ENCODE measurements around the gene FGF12.

The FGF12 gene

GRCh38 chr3:192237992-192238608 is 489.2 kb downstream of the FGF12 start:
- no peaks in the 10 kb centered on the region for H4K20me1 ChIP-seq (ENCODE audit: insufficient read depth, low read length)
- TF ChIP-seq EZH2 (IDR thresholded peaks at IDR 0.05; ENCODE audit: borderline replicate concordance, low read length) (no peak), CTCF (IDR thresholded peaks at IDR 0.05; ENCODE audit: low read length) (peak; percentile 55)
- no peak overlapping the region for H3K4me3 ChIP-seq (ENCODE audit: low read depth, low read length, poor library complexity, severe bottlenecking)
- no peaks in the 10 kb centered on the region for H3F3A ChIP-seq (ENCODE audit: insufficient read depth, low read length)
- H3K79me2 ChIP-seq (ENCODE audit: insufficient read depth, low read length), result no peaks in the 10 kb centered on the region
- no peaks in the 10 kb centered on the region for H3K4me1 ChIP-seq (ENCODE audit: insufficient read depth, low read length, severe bottlenecking)
- H3K36me3 ChIP-seq (ENCODE audit: insufficient read depth, low read length), result no peaks in the 10 kb centered on the region
- H3K9me3 ChIP-seq (ENCODE audit: low read length), result no peaks in the 10 kb centered on the region
- no peaks in the 10 kb centered on the region for H3K9me2 ChIP-seq (ENCODE audit: low read depth, low read length)
- H3K4me2 ChIP-seq (ENCODE audit: low read length), result no peak overlapping the region
- H3K27ac ChIP-seq (ENCODE audit: low read depth, low read length, poor library complexity, severe bottlenecking), result no peak overlapping the region
- H2AFZ ChIP-seq (ENCODE audit: low read length), result no peak overlapping the region
- H3K9ac ChIP-seq (ENCODE audit: low read length), result no peak overlapping the region
- H3K27me3 ChIP-seq (ENCODE audit: insufficient read depth, low read length), result no peaks in the 10 kb centered on the region

GRCh38 chr3:192229866-192230265 is 497.5 kb downstream of the FGF12 start:
- no peaks in the 10 kb centered on the region for H3K9me2 ChIP-seq (ENCODE audit: low read depth, low read length)
- no peaks in the 10 kb centered on the region for H3F3A ChIP-seq (ENCODE audit: insufficient read depth, low read length)
- H3K4me1 ChIP-seq (ENCODE audit: insufficient read depth, low read length, severe bottlenecking), result no peaks in the 10 kb centered on the region
- no peak overlapping the region for H3K9ac ChIP-seq (ENCODE audit: low read length)
- no peaks in the 10 kb centered on the region for H3K36me3 ChIP-seq (ENCODE audit: insufficient read depth, low read length)
- no peaks in the 10 kb centered on the region for H4K20me1 ChIP-seq (ENCODE audit: insufficient read depth, low read length)
- TF ChIP-seq EZH2 (IDR thresholded peaks at IDR 0.05; ENCODE audit: borderline replicate concordance, low read length) (no peak), CTCF (IDR thresholded peaks at IDR 0.05; ENCODE audit: low read length) (no peak)
- no peaks in the 10 kb centered on the region for H3K9me3 ChIP-seq (ENCODE audit: low read length)
- H3K4me3 ChIP-seq (ENCODE audit: low read depth, low read length, poor library complexity, severe bottlenecking), result no peak overlapping the region
- H3K27me3 ChIP-seq (ENCODE audit: insufficient read depth, low read length), result no peaks in the 10 kb centered on the region
- no peak overlapping the region for H3K4me2 ChIP-seq (ENCODE audit: low read length)
- H2AFZ ChIP-seq (ENCODE audit: low read length), result no peak overlapping the region
- no peaks in the 10 kb centered on the region for H3K79me2 ChIP-seq (ENCODE audit: insufficient read depth, low read length)
- no peak overlapping the region for H3K27ac ChIP-seq (ENCODE audit: low read depth, low read length, poor library complexity, severe bottlenecking)

- Histone ChIP-seq H3K9me3 (ENCODE audit: low read length) (no peaks in the 10 kb centered on the region), H3K9me2 (ENCODE audit: low read depth, low read length) (no peaks in the 10 kb centered on the region), H3K79me2 (ENCODE audit: insufficient read depth, low read length) (no peaks in the 10 kb centered on the region), H3K4me1 (ENCODE audit: insufficient read depth, low read length, severe bottlenecking) (no peaks in the 10 kb centered on the region), H3K27ac (ENCODE audit: low read depth, low read length, poor library complexity, severe bottlenecking) (no peak overlapping the region), H3K4me2 (ENCODE audit: low read length) (no peak overlapping the region), H3F3A (ENCODE audit: insufficient read depth, low read length) (no peaks in the 10 kb centered on the region), H4K20me1 (ENCODE audit: insufficient read depth, low read length) (no peaks in the 10 kb centered on the region), H3K4me3 (ENCODE audit: low read depth, low read length, poor library complexity, severe bottlenecking) (no peak overlapping the region), H3K27me3 (ENCODE audit: insufficient read depth, low read length) (no peaks in the 10 kb centered on the region), H3K9ac (ENCODE audit: low read length) (no peak overlapping the region), H2AFZ (ENCODE audit: low read length) (no peak overlapping the region), H3K36me3 (ENCODE audit: insufficient read depth, low read length) (no peaks in the 10 kb centered on the region)
- TF ChIP-seq EZH2 (IDR thresholded peaks at IDR 0.05; ENCODE audit: borderline replicate concordance, low read length) (no peak), CTCF (IDR thresholded peaks at IDR 0.05; ENCODE audit: low read length) (no peak)
Observed at GRCh38 chr3:192224634-192225155, 502.6 kb downstream of the FGF12 start.
